Smooth muscle cell of trachea (primary cell): ENCODE data around the gene SPDYE2B. TPM values are rescaled to one million over a fixed set of nuclear protein-coding genes. Genes with fewer than 3 reads are reported as not detected.

Experiments
- total RNA-seq: library from RNA; depleted of rRNA; stranded (reverse); fragments of >200 nt; gene quantifications from 2 replicates; pipeline ENCODE4 v1.2.1, GENCODE V29; 2014

SPDYE2B gene, protein sequence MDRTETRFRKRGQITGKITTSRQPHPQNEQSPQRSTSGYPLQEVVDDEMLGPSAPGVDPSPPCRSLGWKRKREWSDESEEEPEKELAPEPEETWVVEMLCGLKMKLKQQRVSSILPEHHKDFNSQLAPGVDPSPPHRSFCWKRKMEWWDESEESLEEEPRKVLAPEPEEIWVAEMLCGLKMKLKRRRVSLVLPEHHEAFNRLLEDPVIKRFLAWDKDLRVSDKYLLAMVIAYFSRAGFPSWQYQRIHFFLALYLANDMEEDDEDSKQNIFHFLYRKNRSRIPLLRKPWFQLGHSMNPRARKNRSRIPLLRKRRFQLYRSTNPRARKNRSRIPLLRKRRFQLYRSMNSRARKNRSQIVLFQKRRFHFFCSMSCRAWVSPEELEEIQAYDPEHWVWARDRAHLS
- total RNA-seq, result not detected in 2 replicates

DNA sequence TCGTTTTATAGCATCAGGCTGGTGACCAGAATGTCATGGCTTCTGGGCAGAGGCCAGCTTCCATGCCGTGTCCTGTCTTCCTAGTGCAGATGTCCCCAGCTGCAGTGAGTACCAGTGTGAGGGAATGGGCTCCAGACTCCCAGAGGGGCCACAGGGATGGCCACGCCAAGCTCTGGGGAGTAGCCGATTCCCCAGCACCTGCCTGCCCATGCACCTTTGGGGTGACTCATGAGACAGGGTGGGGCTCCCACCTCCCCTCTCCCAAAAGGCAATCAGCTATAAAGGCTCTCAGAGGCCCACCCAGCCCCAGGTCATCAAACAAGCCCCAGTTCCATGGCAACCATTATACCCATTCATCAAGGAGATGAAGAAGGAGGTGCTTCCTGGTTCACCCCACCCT, at the start of gene SPDYE2B:
TSS of gene SPDYE2B (plus strand) at position 396 of the 400 bp plus-strand sequence. CDS start 2,030 bp downstream, outside the sequence.

DNA sequence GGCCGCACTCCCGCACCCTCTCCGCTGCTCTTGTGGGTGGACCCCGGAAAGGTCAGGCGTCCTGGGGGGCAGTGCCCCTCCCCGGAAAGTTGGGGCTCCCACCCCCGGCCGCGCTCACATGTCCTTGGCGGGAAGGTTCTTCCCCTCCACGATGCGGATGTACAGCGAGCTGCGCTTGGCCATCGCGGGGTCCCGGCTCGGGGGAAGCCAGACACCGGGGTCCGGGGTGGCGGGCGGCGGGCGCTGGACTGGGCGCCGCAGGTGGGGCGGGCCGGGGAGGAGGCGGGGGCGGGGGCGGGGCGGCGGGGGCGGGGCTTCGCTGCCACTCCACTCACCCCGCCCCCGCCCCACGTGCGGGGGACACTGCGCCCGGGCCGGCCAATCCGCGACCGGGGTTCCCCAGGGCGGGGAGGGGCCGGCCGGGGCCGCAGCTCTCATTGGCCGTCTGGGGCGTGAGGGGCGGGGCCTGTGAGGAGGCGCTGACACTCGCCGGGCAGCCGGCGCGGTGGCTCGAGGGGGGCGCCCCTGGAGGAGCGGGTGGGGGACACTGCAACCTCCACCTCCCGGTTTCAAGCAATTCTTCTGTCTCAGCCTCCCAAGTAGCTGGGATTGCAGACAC, 33.5 kb upstream of the SPDYE2B start, which contains the start of gene RASA4:
TSS of gene RASA4 (minus strand) at position 250 of the 619 bp plus-strand sequence. CDS start at position 183, 67 bp downstream.

DNA sequence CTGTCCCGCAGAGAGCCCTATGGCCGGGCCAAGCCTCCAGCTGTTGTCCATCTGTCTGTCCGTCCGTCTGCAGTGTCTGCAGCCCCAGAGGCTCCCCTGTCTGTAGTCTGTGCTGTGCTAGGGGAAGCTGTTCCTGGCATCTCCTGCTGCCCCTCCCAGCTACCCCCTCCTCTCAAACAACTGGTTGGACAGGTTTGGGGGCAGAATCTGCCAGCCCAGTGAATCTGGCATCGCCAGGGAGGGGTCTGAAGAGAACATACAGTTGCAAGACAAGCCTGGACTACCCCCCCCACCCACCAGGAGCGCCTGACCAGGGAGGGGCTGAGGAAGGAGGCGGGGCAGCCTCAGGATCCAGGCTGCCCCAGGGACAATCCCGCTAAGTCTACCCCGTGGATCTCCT, 7.4 kb upstream of the SPDYE2B start, which contains the start of gene UPK3BL1:
TSS of gene UPK3BL1 (minus strand) at position 101 of the 400 bp plus-strand sequence. CDS start at position 51, 50 bp downstream.

DNA sequence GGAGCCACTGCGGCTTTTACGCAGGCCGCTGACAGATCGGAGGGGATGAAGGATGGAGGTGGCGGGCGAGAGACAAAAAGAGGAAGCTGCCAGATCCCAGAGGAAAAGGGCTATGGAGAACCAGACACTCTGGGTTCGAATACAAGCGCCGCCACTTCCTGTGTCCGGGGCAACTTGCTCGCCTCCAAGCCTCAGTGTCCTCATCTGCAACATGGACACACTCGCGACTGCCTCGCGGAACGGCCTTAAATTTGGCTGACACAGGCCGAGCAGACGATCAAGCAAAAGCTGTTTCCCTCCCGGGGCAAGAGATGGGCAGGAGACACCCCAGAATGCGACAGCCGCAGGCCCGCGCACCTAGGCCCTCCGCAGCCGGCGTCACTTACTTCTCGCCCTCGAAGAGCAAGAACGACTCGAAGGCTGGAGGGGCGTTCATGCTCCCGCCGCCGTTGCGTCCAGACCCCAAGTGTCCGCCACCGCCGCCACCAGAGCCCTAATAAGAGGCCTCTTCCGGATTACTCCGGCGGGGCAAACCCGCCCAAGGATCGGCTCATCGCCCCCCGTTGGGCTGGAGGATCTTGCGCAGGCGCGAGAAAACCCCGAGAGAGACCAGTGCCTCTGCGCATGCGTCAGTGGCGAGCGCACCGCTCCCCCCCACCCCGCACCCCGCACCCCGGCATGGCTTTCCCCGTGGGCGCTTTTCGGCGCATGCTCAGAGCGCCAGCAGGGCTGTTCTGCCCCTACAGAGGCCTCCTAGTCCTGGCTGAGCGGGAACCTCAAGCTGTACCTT, 21.2 kb downstream of the SPDYE2B start, which contains the start of gene POLR2J2:
TSS of gene POLR2J2 (minus strand) at position 498 of the 790 bp plus-strand sequence. CDS start at position 436, 62 bp downstream.

Other genes with a start within 250 kb of the SPDYE2B start
- 40.1 and 52.9 TPM in 2 replicates for gene ORAI2, start 216.7 kb upstream of the SPDYE2B start, total RNA-seq
- 13.2 and 17.4 TPM in 2 replicates for gene ALKBH4, start 185.5 kb upstream of the SPDYE2B start, total RNA-seq
- gene LRWD1, start 185.3 kb upstream of the SPDYE2B start, total RNA-seq, result 15.0 and 23.5 TPM in 2 replicates
- gene POLR2J, start 171.4 kb upstream of the SPDYE2B start, total RNA-seq, result 27.6 and 29.4 TPM in 2 replicates
- gene RASA4B, start 132.5 kb upstream of the SPDYE2B start, total RNA-seq, result 3.0 and 3.5 TPM in 2 replicates
- 0.99 and 1.9 TPM in 2 replicates for gene UPK3BL2, start 106.6 kb upstream of the SPDYE2B start, total RNA-seq
- gene SPDYE2, start 99.1 kb upstream of the SPDYE2B start, total RNA-seq, result not detected in 2 replicates
- gene POLR2J3, start 77.7 kb upstream of the SPDYE2B start, total RNA-seq, result 28.8 and 33.3 TPM in 2 replicates
- gene RASA4, start 33.6 kb upstream of the SPDYE2B start, total RNA-seq, result 6.5 and 7.4 TPM in 2 replicates
- 10.3 and 12.2 TPM in 2 replicates for gene UPK3BL1, start 7.5 kb upstream of the SPDYE2B start, total RNA-seq
- gene POLR2J2, start 21.3 kb downstream of the SPDYE2B start, total RNA-seq, result 2.5 and 4.5 TPM in 2 replicates
- gene FAM185A, start 98.7 kb downstream of the SPDYE2B start, total RNA-seq, result 10.9 and 13.2 TPM in 2 replicates